ENCODE data around the gene MYL5.

- TF ChIP-seq CTCF (conservative IDR thresholded peaks at IDR 0.05; ENCODE audit: low read depth, low read length) (no peak), EZH2 (IDR thresholded peaks at IDR 0.05; ENCODE audit: borderline replicate concordance, low read depth, low read length, poor library complexity, severe bottlenecking) (no peak)
Observed at GRCh38 chr4:718460-718859, 44.1 kb downstream of the MYL5 start.

Measured in A673 (cell line).